ENCODE measurements around the gene XPNPEP3.
"Not testable (repeated sequence)": the region's sequence is repeated elsewhere in the genome, so short reads cannot be mapped to it uniquely, and the experiment has no call there.

XPNPEP3 gene

DNA sequence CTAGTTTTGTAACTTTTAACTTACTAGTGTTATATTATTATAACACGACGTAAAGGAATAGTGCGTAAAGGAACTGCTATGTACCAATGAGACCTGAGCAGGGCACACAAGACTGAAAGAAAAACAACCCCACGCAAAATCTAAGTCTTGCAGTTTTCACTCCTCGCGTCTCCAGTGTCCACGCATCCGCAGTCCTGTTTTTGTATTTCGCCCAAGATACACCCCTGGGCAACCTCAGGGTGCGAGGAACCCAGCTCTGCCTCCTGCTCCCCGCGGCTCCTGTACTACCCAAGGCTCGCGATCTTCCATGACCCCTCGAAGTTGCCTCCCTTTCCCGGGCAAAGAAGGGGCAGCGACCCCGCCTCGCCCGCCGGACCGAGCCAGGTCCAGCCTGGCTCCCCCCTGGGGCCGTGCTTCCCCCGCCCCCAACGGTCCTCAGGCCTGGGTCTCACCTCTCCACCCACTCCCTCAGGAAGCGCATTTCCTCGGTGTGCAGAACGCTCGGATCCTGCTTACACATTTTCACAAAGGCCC is 902 bp upstream of the XPNPEP3 start:
- in situ Hi-C loops (cut with MboI; ENCODE audit: low sequenced_read_pairs), result no loop called here

DNA sequence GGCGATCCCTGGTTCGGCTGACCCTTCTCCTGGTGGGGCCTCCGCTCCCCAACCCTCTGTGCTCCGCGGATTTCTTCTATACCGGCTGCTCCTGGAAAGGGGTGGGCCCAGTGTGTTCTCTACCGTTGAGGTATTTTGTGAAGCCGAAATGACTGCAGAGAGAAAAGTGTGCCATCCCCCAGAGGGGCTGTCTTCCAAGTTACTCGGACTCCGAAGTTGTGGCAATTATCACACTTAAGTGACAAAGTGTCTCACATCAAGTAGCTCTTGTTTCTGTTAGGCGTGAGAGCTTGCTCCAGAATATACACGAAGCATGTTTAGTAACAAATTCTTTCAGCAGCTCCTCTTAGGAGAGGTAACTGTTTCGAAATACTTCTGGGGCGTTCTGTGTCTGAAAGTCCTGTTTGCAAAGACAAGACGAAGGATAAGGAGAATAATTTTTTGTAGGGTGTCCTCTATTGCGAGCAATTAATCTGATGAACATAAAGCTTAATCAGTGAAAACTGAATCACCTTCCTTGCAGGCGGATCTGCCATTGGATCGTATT is 434 bp downstream of the XPNPEP3 start:
- in situ Hi-C loops (cut with MboI; ENCODE audit: low sequenced_read_pairs), result no loop called here

DNA sequence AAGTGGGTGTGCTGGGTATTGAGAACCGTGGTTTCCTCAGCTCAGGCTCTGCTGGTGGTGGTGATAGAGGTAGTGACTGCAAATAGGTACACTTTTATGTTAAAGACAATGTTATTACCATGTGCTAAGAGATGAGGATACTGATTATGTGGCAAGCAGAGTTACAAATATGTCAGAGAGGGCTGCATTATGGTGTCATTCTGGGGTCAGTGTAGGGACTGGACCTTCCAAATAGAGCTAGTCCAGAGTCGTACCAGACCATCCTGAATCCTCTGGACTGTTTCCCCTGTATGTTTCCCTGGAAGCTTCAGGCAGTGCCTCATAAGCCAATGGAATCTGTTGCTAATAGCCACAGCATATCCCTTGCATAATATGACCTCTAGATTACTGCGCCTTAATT is 5.1 kb downstream of the XPNPEP3 start, which contains the start of gene DNAJB7:
TSS of gene DNAJB7 (minus strand) at position 101 of the 400 bp plus-strand sequence. CDS start 119 bp downstream, outside the sequence.
- in situ Hi-C loops (cut with MboI; ENCODE audit: low sequenced_read_pairs), result no loop called here

DNA sequence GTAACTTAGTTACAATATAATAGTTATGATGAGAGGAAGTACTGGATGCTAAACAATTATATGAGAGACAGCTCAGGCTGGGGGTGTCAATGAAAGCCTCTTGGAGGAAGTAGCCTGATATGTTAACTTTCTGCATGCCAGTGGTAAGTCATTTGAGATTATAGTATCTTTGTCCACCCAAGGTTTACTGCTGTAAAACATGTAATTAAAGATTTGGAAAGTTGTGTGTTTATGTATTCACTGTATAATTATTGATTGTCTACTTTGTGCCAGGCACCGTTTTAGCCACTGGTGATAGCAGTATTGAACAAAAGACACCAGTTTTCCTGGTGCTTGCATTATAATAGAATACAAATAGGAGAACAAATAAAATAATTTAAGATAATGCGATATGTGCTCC is 5.6 kb downstream of the XPNPEP3 start:
- in situ Hi-C loops (cut with MboI; ENCODE audit: low sequenced_read_pairs), result no loop called here

DNA sequence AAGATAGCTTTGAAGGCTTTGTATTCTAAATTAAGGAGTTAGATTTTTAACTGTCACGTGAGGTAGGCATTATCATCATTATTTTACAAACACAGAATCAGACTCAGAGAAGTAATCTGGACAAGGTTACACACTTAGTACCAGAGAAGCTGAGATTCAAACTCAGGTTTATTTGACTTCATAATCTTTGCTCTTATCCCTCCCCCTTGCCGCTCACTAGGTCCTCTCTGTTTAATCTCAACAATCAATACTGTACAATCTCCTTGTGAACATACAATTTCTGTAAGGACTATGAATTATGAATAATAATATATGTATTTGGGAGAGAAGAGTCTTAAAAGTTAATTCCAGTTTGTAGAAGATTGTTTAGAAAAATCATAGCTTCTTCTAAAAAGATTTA is 10.2 kb downstream of the XPNPEP3 start:
- in situ Hi-C loops (cut with MboI; ENCODE audit: low sequenced_read_pairs), result no loop called here

DNA sequence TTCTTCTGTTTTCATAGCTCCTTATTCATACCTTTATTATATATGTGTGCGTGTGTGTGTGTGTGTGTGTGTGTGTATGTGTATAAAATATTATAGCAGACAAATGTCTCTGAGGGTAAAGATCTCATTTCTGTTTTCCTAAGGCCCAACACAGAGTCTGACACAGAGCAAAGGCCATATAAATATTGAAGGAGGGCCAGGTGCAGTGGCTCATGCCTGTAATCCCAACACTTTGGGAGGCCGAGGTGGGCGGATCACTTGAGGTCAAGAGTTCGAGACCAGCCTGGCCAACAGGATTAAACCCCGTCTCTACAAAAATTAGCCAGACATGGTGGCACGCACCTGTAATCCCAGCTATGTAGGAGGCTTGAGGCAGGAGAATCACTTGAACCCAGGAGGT is 11.4 kb downstream of the XPNPEP3 start:
- in situ Hi-C loops (cut with MboI; ENCODE audit: low sequenced_read_pairs), result not testable (repeated sequence)

DNA sequence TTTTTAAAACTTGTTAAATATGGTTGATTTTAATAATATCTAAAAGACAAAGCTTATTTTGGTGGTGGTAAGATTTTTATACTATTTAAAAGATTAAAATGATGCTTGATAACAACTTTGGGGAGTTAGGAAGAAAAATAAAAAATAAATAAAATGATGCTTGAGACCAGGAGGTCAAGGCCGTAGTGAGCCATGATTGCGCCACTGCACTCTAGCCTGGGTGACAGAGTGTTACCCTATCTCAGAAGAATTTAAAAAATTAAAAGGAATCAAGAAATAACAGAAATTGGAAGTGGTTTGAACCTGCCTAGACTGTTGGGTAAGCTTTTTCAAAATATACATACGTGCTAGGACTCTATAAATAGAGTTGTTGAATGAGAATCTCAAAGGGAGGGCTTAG is 17.1 kb downstream of the XPNPEP3 start:
- in situ Hi-C loops (cut with MboI; ENCODE audit: low sequenced_read_pairs), result no loop called here

DNA sequence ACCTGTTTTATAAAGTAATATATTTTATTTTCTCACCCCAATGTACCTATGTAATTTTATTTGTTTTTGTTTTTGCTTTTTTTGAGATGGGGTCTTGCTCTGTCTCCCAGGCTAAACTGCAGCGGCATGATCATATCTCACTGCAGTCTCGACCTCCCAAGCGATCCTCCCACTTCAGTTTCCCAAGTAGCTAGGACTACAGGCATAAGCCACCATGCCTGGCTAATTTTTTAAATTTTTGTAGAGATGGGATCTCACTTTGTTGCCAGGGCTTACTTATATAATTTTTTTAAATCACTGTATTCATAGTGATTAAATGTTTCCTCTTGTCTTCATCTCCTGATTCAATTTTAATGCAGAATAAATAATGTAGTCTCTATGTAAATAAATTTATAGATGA is 18.2 kb downstream of the XPNPEP3 start:
- in situ Hi-C loops (cut with MboI; ENCODE audit: low sequenced_read_pairs), result no loop called here

DNA sequence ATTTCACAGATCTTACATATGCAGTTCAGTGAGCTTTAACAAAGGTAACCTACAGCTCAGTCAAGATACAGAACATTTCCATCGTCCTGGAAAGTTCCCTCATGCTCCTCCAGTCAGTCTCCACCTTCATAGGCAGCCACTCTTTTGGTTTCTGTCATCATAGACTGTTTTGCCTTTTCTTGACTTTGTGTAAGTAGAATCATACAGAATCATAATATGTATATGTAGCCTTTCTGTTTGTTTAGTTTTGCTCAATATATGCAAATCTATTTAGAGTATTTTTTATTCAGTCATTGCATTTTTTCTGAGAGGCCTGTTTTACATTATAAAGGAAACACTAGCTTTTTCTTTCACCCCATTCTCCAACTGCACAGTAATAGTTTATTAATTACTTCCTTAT is 20.0 kb downstream of the XPNPEP3 start:
- in situ Hi-C loops (cut with MboI; ENCODE audit: low sequenced_read_pairs), result no loop called here

DNA sequence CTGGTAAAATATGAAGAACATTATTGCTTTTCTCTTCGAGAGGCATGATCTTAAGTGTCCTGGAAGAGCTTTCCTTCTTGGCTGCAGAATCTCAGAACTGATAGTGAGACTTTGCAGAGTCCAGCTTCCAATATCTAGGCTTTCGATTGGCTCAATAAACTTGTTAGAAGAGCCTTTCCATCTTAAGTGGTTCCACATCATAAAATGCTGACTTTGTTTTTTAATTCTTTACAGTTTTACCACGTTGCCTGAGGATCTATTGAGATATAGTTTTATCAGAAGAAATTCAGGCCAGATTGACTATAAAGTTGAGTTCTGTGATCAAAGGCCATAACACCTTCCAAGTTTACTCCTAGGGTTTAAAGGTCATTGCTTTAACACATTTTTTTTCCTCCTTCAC is 20.5 kb downstream of the XPNPEP3 start:
- in situ Hi-C loops (cut with MboI; ENCODE audit: low sequenced_read_pairs), result no loop called here

DNA sequence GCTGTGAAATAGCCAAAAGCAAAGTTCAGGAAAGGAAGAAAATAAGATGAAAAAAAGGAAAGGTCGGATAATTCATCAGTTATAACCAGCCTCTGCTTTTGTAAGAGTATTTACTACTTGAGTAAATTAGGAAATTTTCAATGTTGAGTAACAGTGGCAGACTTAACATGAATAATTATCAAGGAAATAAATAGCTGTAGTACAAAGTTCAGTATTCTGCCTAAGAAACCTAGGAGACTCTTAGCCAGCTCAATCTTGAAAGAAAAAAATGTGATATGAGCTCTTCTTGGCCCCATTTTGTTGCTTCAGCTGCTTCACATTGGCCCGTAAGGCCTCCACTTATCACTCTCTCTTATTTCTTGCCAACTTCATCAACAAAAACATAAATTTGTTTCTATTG is 22.0 kb downstream of the XPNPEP3 start:
- in situ Hi-C loops (cut with MboI; ENCODE audit: low sequenced_read_pairs), result no loop called here

DNA sequence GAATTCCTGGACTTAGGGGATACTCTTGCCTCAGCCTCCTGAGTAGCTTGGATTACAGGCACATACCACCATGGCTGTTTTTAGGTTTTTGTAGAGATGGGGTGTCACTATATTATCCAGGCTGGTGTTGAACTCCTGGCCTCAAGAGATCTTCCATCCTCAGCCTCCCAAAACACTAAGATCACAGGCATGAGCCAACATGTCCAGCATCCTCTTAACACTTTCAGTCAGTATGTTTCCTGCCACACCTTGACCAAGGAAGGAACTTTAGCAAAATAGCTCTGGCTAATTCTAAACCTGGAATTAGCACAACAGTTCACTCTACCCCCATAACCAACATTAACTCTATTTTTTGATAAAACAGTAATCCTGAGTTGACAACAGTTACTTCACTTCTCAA is 32.2 kb downstream of the XPNPEP3 start:
- in situ Hi-C loops (cut with MboI; ENCODE audit: low sequenced_read_pairs), result no loop called here

DNA sequence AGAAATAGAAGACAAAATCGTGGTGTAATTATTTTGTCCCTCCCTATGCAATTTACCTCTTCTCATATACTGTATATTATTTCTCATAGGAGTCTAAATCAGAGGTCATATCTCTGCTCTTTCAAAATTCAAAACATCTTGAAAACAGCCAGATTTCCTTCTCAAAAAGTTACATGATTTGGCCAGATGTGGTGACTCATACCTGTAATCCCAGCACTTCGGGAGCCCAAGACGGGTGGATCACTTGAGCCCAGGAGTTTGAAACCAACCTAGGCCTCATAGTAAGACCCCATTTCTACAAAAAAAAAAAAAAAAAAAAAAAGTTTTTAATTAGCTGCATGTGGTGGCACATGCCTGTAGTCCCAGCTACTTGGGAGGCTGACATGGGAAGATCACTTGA is 33.9 kb downstream of the XPNPEP3 start:
- in situ Hi-C loops (cut with MboI; ENCODE audit: low sequenced_read_pairs), result no loop called here

DNA sequence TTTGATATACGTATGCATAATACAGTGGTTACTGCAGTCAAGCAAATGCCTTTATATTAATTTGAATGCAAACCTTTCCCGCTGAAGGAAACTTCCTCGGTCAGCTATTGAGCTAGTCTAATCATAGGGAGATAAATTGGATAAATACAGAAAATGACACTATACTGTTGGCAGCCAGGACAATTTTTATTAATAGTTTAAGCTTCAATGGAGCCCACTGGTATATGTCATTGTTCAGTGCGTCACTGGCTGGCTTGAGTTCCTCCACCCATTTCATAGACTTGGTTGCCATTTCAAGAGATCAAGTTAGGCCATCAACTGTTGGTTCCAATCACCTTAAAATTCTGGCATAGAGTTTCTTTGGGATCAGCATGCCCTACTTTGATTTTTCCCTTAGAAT is 37.5 kb downstream of the XPNPEP3 start:
- in situ Hi-C loops (cut with MboI; ENCODE audit: low sequenced_read_pairs), result no loop called here

DNA sequence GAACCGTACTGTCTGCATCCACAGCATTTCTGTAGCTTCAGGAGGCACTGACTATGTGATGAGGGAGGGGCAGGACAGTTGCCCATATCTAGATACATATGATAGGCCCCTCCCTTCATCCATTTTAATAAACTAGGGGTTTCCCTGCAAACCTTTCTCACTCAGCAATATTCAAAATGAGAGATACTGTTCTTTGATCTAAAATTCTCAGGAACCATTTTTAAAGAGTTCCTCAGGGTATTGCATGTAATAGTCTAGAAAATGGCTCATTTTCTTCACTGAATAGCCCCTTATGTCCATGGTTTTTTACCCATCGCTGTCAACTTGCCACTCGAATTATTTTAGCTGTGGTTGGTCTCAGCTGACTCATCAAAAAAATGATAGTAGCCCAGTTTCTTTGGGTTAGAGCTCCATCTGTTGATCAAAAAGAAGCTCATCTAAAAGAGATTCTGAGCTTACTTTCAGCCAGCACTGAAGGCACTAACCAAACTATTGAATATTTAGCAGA is 42.0 kb downstream of the XPNPEP3 start:
- in situ Hi-C loops (cut with MboI; ENCODE audit: low sequenced_read_pairs), result no loop called here

DNA sequence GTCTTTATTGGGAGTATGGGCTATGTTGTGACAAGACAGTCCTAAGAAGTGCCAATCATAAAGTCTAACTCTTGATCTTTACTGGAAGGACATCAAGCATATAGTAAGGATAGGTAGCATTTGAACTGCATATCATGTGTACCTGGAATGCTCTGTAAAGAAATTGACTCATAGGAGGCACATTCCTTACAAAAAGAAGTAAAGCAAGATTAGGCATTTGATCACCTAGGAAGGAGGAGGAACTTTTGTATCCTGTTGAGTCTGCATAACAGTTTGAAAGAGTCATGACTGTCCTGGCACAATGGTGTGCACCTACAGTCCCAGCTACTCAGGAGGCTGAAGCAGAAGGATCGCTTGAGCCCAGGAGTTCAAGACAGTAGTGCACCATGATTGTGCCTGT is 47.2 kb downstream of the XPNPEP3 start:
- in situ Hi-C loops (cut with MboI; ENCODE audit: low sequenced_read_pairs), result no loop called here

DNA sequence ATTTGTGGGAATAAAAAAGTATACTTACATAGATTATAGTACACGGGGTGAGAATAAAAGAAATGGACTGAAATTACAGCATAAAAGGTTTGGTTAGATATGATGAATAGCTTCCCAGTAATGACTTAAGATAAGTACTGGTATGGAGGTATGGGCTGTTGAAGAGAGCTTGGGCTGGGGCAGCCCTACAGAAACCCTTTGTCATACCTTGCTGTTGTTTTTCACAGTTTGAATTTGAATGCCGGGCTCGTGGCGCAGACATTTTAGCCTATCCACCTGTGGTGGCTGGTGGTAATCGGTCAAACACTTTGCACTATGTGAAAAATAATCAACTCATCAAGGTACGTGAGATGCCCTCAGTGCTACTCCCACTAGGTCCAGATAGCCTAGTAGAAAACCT is 51.9 kb downstream of the XPNPEP3 start:
- in situ Hi-C loops (cut with MboI; ENCODE audit: low sequenced_read_pairs), result no loop called here

DNA sequence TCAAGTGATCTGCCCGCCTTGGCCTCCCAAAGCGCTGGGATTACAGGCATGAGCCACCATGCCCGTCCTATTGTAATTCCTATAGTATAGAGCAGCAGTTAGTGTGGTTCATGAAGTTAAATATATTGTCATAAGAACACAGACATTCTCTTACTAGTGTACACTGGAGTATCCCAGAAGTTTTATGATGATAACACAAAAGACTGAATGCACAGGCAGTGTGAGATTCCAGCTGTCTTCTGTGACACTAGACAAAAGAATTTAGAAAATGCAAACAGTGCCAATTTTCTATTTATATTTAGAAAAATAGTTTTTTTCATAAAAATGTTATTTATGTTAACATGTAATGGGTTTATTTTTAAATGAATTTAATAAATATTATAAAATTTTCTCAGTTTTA is 54.8 kb downstream of the XPNPEP3 start:
- in situ Hi-C loops (cut with MboI; ENCODE audit: low sequenced_read_pairs), result no loop called here

DNA sequence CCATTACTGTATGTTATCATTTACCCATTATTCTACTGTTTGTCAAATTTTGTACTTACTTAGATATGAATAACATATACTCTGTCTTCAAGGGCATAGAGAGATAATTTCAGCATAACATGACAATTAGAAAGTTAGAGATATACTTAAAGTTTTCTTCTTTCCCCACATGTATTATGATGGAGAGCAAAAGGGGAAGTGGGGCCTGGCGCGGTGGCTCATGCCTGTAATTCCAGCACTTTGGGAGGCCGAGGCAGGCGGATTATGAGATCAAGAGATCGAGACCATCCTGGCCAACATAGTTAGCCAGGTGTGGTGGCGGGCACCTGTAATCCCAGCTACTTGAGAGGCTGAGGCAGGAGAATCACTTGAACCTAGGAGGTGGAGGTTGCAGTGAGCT is 56.0 kb downstream of the XPNPEP3 start:
- in situ Hi-C loops (cut with MboI; ENCODE audit: low sequenced_read_pairs), result not testable (repeated sequence)

DNA sequence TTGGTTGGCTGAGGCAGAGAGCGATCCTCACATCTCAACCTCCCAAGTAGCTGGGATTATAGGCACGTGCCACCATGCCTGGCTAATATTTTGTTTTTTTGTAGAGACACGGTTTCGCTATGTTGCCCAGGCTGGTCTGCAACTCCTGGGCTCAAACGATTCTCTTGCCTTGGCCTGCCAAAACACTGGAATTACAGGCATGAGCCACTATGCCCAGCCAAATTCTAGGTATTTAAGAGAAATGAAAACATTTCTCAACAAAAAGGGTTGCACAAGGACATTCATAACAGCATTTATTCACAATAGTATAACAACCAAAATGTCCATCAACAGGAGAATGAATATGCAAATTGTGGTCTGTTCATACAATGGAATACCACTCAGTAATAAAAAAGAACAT is 62.5 kb downstream of the XPNPEP3 start:
- in situ Hi-C loops (cut with MboI; ENCODE audit: low sequenced_read_pairs), result no loop called here

DNA sequence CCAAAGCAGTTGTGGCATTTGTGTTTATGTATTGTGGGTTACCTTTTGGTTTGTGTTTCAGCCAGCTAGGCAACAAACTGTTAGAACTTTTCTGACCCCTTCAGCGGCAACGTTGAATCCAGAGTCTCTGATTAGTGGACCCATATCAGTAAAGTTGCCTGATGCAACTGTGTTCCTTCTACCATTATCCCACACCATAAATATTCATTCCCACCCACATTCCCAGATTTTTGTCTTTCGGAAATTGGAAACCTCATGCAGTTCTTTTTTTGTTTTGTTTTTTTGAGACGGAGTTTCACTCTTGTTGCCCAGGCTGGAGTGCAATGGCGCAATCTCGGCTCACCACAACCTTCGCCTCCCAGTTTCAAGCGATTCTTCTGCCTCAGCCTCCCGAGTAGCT is 63.6 kb downstream of the XPNPEP3 start:
- in situ Hi-C loops (cut with MboI; ENCODE audit: low sequenced_read_pairs), result no loop called here

DNA sequence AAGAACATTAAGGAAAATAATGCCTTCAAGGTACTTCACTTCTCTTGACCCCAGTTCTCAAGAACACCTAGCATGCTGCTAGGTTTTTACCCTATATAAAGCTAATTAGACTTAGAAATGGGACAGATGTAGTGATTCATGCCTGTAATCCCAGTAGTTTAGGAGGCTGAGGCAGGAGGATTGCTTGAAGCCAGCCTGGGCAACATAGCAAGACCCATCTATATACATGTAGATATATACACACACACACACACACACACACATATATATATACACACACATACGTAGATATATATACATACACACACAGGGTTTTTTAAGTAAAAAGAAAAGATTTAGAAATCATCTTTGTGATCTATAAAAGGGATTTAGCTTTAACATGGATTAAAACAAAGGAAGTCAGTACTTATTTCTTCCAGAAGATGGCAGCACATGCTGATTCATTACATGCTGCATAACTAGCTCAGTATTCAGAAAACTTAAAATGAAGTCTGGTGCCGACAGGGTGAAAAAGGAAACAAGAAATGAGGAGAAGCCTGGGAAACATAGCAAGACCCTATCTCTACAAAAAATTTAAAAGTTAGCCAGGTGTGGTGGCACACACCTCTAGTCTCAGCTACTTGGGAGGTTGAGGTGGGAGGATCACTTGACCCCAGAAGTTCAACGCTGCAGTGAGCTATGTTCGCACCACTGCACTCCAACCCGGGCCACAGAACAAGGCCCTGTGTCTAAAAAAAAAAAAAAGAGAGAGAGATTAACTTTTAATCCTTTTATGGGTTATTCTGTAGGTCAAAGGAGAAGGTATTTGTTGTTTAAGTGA is 65.7 kb downstream of the XPNPEP3 start:
- in situ Hi-C loops (cut with MboI; ENCODE audit: low sequenced_read_pairs), result no loop called here
